AG08396 (cell line): Measurements from ENCODE around the gene SLC16A9.
A peak's percentile ranks its signal among the peaks of the same experiment; 100 is the strongest.

Experiments used
- DNase-seq: peaks from one replicate; pipeline ENCODE4 v3.0.0; 2012; ENCODE audit warnings: low spot score, mixed read lengths

Gene SLC16A9

GRCh38 chr10:59719374-59719773 lies 9.7 kb upstream of the SLC16A9 start:
- no peak for DNase-seq

- DNase-seq = no peak
Observed at GRCh38 chr10:59718257-59718656, 8.6 kb upstream of the SLC16A9 start.

GRCh38 chr10:59713196-59713821 lies 3.7 kb upstream of the SLC16A9 start:
- DNase-seq = no peak

GRCh38 chr10:59711871-59712494 lies 2.3 kb upstream of the SLC16A9 start:
- no peak for DNase-seq

GRCh38 chr10:59708816-59709394 lies 745 bp downstream of the SLC16A9 start:
- DNase-seq = peak; percentile 12

- no peak for DNase-seq
Observed at GRCh38 chr10:59706851-59707797, 2.5 kb downstream of the SLC16A9 start.

GRCh38 chr10:59705931-59706330 lies 3.7 kb downstream of the SLC16A9 start:
- no peak for DNase-seq

- no peak for DNase-seq
Observed at GRCh38 chr10:59704630-59705029, 5.0 kb downstream of the SLC16A9 start.

GRCh38 chr10:59702347-59702746 lies 7.3 kb downstream of the SLC16A9 start:
- DNase-seq = no peak

- no peak for DNase-seq
Observed at GRCh38 chr10:59700709-59701108, 8.9 kb downstream of the SLC16A9 start.

GRCh38 chr10:59698326-59698725 lies 11.3 kb downstream of the SLC16A9 start:
- no peak for DNase-seq

GRCh38 chr10:59695637-59696036 lies 14.0 kb downstream of the SLC16A9 start:
- DNase-seq = no peak

GRCh38 chr10:59694936-59695335 lies 14.7 kb downstream of the SLC16A9 start:
- DNase-seq = no peak

- no peak for DNase-seq
Observed at GRCh38 chr10:59692113-59692512, 17.5 kb downstream of the SLC16A9 start.

- no peak for DNase-seq
Observed at GRCh38 chr10:59688921-59689351, 20.7 kb downstream of the SLC16A9 start.

- no peak for DNase-seq
Observed at GRCh38 chr10:59687657-59688056, 22.0 kb downstream of the SLC16A9 start.

- DNase-seq = no peak
Observed at GRCh38 chr10:59684006-59684405, 25.6 kb downstream of the SLC16A9 start.

GRCh38 chr10:59682986-59683937 lies 26.4 kb downstream of the SLC16A9 start:
- DNase-seq = no peak

- no peak for DNase-seq
Observed at GRCh38 chr10:59680199-59680598, 29.5 kb downstream of the SLC16A9 start.

- no peak for DNase-seq
Observed at GRCh38 chr10:59678884-59679301, 30.8 kb downstream of the SLC16A9 start.

- no peak for DNase-seq
Observed at GRCh38 chr10:59677253-59677831, 32.3 kb downstream of the SLC16A9 start.
